GM12875 (cell line): Measurements from ENCODE around the gene PYCR2.
"Not testable (repeated sequence)": the region's sequence is repeated elsewhere in the genome, so short reads cannot be mapped to it uniquely, and the experiment has no call there.

Experiments used
- H3K4me3 ChIP-seq: one replicate; pipeline ENCODE4 v1.5.1; 2011; ENCODE audit warnings: low read depth, low read length, control low read depth
- TF ChIP-seq, protein P1 (sequence below): IDR thresholded peaks from 2 replicates; pipeline ENCODE4 v1.5.1; 2011; ENCODE audit warnings: low read depth, mild to moderate bottlenecking, control low read depth, inconsistent platforms, low read length, moderate library complexity, borderline replicate concordance; ENCODE audit not compliant: insufficient read depth

PYCR2 gene

DNA sequence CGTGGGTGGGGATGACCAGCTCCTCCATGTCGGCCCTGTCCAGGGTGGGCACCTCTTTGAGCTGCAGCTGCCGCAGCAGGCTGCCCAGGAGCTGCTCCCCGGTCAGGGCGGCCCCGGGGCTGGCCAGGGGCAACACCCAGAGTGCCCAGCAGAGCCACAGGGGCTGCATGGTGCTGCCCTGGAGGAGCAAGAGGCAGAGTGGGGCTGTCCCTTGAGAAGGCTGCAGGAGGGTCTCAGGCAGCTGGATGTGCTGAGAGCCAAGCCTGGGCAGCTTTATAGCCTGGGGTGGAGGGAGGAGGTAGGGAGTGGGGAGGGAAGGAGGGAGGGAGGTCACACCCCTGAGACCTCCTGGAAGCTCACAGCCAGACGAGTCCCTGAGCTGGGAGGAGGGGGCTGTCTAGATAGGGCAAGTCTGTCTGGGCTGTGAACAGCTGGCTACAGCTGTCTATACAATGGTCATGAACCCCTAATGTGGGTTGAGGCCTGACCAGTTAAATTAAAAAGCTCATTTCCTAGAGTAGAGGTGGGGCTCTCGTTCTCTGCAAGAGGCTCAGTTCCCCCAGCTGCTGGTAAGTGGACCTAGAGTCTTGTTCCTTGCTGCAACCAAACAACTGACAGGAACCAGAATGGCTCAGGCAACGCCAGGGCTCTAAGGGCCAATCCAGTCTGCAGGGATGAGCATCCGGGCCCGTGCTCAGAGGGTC, 35.0 kb downstream of the PYCR2 start, which contains the start of gene LEFTY1:
Gene LEFTY1, minus strand, starts transcription at position 249 of the 704 bp plus-strand sequence. Its CDS starts 80 bp downstream, at position 169.
- H3K4me3 ChIP-seq: no peak within 1 kb of the TSS
- TF ChIP-seq, protein P1, sequence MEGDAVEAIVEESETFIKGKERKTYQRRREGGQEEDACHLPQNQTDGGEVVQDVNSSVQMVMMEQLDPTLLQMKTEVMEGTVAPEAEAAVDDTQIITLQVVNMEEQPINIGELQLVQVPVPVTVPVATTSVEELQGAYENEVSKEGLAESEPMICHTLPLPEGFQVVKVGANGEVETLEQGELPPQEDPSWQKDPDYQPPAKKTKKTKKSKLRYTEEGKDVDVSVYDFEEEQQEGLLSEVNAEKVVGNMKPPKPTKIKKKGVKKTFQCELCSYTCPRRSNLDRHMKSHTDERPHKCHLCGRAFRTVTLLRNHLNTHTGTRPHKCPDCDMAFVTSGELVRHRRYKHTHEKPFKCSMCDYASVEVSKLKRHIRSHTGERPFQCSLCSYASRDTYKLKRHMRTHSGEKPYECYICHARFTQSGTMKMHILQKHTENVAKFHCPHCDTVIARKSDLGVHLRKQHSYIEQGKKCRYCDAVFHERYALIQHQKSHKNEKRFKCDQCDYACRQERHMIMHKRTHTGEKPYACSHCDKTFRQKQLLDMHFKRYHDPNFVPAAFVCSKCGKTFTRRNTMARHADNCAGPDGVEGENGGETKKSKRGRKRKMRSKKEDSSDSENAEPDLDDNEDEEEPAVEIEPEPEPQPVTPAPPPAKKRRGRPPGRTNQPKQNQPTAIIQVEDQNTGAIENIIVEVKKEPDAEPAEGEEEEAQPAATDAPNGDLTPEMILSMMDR: no peak

DNA sequence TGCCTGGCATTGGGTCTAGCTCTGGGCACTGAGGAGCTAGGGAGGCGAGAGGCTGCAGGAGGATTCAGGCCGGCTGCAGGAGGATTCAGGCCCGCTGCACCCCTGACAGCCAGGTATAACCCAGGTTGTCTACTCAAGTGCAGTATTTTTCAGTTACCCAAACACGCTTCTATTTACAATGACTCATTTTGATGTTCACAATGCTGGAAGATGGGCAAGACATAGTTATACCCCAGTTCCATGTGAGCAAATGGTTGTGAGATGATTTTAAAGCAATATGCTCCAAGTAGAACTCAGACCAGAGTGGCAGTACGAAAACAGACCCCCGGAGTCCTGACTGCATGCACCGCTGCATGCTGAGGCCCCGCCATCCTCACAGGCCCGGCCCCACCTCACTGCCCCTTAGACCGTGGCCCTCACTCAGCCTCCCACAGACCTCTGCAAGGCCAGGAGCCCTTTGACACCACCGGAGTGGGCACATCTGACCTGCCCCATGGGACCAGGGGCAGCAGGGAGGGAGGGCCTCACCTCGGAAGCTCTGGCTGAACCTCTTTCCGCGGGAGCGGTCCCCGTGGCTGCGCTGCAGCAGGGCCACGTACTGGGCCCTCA, 35.7 kb downstream of the PYCR2 start:
- H3K4me3 ChIP-seq: no peak overlapping the region
- TF ChIP-seq, protein P1: no peak

DNA sequence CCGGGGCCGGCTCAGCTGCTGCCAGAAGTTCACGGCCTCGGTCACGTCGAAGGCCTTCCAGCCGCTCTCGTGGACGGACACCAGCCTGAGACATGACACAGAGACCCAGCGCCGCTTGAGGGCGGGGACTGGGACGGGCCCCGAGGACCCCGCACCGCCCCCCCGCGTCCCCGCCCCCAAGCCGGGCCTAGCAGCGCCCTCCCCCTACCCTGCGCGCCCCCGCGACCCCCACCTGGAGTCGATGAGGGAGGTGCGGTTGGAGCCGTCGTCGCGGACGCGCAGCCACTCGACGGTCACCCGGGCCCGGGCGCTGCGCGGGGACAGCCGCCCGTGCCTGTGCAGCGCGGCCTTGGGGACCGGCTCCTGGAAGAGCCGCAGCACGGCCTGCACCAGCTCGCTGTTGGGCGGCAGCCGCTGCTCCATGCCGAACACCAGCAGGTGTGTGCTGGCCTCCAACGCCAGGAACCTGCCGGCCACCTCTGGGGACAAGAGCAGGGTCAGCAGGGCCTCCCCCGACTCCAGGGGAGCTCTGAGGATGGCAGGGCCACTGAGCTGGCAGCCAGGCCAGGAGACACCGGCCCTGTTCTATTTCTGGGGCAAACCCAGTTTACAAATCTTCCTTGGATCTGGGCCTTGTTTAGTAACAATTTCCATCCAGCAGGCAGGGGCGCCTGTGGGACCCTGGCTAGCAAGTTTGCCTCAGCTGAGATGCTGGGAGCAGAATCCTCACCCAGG, 36.3 kb downstream of the PYCR2 start:
- H3K4me3 ChIP-seq: not testable (repeated sequence)

DNA sequence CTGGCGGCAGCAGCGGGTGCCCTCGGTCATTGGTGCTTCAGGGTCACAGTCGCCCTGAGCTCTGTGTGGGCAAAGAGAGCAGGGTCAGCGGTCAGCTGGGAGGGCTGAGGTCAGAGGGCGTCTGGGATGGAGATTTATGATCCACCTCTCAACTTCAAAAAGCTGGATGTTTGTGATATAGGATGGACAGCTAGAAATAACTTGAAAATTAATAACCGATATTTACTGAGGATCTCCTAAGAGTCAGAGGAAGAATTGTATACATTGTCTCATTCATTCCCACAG, 37.1 kb downstream of the PYCR2 start:
- no peak overlapping the region for H3K4me3 ChIP-seq
- TF ChIP-seq, protein P1: no peak

DNA sequence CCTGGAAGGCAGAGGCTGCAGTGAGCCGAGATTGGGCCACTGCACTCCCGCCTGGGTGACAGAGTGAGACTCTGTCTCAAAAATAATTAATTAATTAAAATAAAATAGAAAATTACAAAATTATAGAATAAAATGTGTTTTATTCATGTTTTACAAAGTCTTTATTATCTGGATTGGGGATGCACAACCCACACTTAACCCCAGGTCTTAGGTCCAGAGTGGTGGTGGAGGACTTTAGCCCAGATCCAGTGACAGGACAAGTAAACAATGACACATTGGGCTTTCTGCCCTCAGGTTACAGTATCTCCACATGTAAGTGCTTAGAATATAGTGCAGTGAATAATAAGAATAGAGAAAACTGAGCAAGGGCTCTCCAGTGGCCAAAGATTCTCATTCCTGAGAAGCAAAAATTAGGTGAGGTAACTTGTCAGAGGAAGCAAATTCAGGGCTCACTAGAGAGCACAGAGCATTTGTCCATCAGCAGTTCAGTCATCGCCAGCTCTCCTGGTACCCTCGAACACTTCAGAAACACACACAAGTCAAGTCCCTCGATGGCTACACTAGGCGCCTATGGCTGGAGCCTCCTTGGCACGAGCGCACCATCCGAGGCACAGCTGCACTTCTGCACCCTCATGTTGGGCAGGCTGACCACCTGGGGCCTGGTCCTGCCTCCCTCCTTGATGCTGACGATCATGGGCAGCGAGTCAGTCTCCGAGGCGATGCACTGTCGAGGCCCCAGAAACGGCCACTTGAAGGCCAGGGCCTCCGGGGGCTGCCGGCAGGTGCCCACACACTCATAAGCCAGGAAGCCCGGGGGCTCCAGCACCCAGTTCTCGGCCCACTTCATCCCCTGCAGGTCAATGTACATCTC, 37.7 kb downstream of the PYCR2 start:
- TF ChIP-seq, protein P1: no peak
- no peak overlapping the region for H3K4me3 ChIP-seq

DNA sequence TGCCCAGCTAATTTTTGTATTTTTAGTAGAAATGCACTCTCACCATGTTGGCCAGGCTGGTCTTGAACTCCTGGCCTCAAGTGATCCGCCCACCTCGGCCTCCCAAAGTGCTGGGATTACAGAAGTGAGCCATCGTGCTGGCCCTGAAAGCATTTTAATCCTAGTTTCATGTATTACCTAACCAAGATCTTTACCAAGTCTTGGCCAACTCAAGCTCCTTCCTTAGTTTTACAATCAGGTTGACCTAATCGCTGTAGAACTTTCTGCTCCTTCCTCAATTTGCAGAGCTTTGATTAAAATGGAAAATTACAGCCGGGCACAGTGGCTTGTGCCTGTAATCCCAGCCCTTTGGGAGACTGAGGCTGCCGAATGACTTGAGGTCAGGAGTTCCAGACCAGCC, 38.7 kb downstream of the PYCR2 start:
- H3K4me3 ChIP-seq: no peak overlapping the region
- TF ChIP-seq, protein P1: no peak

DNA sequence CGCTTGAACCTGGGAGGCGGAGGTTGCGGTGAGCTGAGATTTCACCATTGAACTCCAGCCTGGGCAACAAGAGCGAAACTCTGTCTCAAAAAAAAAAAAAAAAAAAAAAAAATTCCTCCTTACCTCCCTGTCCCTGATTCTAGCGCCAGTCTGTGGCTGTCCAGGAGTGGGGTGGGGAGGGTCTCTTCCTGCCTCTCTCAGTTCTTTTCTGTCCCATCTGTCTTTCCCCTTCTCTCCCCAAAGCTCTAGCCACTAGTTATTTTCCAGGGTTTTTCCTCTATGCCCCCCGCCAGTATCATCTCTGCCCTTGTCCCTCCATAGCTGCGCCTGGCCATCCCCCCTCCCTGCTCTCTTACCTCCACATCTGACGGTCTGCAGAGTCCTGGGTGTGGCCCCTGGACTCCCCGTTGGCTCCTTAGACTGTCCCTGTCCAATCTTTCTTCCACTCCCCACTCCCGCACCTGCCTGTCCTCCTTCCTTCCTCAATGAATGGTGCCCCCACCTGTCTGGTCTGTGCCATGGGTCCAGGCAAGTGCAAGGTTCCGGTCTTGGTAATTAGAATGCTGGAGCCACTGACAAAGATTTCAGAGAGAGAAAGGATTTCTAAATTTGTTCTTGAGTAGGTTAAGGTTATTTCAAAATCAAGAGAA, 40.3 kb downstream of the PYCR2 start:
- TF ChIP-seq, protein P1: no peak
- H3K4me3 ChIP-seq: no peak overlapping the region
